ENCODE measurements around the gene KRT28. TPM values are rescaled to one million over a fixed set of nuclear protein-coding genes. Genes with fewer than 3 reads are reported as not detected.

The KRT28 gene
- total RNA-seq, 1 donor from 2014 or later: not detected

GRCh38 chr17:40809721-40810421, 10.1 kb upstream of the KRT28 start:
- H3K4me3 Mint-ChIP-seq (ENCODE audit: unreplicated experiment): no peak overlapping the region
- no peaks in the 10 kb centered on the region for H3K9me3 Mint-ChIP-seq (ENCODE audit: unreplicated experiment)
- no peak for DNase-seq (ENCODE audit: low spot score)
- H3K27me3 Mint-ChIP-seq (ENCODE audit: unreplicated experiment): peaks cover 3% of the 10 kb centered on the region
- no peaks in the 10 kb centered on the region for H3K4me1 Mint-ChIP-seq (ENCODE audit: unreplicated experiment)
- H3K36me3 Mint-ChIP-seq (ENCODE audit: low read depth, unreplicated experiment): no peaks in the 10 kb centered on the region
- TF ChIP-seq, protein P1, sequence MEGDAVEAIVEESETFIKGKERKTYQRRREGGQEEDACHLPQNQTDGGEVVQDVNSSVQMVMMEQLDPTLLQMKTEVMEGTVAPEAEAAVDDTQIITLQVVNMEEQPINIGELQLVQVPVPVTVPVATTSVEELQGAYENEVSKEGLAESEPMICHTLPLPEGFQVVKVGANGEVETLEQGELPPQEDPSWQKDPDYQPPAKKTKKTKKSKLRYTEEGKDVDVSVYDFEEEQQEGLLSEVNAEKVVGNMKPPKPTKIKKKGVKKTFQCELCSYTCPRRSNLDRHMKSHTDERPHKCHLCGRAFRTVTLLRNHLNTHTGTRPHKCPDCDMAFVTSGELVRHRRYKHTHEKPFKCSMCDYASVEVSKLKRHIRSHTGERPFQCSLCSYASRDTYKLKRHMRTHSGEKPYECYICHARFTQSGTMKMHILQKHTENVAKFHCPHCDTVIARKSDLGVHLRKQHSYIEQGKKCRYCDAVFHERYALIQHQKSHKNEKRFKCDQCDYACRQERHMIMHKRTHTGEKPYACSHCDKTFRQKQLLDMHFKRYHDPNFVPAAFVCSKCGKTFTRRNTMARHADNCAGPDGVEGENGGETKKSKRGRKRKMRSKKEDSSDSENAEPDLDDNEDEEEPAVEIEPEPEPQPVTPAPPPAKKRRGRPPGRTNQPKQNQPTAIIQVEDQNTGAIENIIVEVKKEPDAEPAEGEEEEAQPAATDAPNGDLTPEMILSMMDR (IDR thresholded peaks at IDR 0.05; ENCODE audit: unreplicated experiment): no peak
- H3K27ac Mint-ChIP-seq (ENCODE audit: unreplicated experiment): no peak overlapping the region

- Mint-ChIP-seq H3K9me3 (ENCODE audit: unreplicated experiment) (no peaks in the 10 kb centered on the region), H3K27me3 (ENCODE audit: unreplicated experiment) (peaks cover 3% of the 10 kb centered on the region), H3K27ac (ENCODE audit: unreplicated experiment) (no peak overlapping the region), H3K4me1 (ENCODE audit: unreplicated experiment) (no peaks in the 10 kb centered on the region), H3K4me3 (ENCODE audit: unreplicated experiment) (no peak overlapping the region), H3K36me3 (ENCODE audit: low read depth, unreplicated experiment) (no peaks in the 10 kb centered on the region)
- DNase-seq (ENCODE audit: low spot score): no peak
- TF ChIP-seq, protein P1 (IDR thresholded peaks at IDR 0.05; ENCODE audit: unreplicated experiment): no peak
Observed at GRCh38 chr17:40806131-40806530, 6.4 kb upstream of the KRT28 start.

GRCh38 chr17:40803617-40804082, 3.9 kb upstream of the KRT28 start:
- TF ChIP-seq, protein P1 (IDR thresholded peaks at IDR 0.05; ENCODE audit: unreplicated experiment): peak; percentile 83
- no peak overlapping the region for H3K4me3 Mint-ChIP-seq (ENCODE audit: unreplicated experiment)
- H3K27me3 Mint-ChIP-seq (ENCODE audit: unreplicated experiment): peaks cover 3% of the 10 kb centered on the region
- DNase-seq (ENCODE audit: low spot score): peak; percentile 83
- no peaks in the 10 kb centered on the region for H3K9me3 Mint-ChIP-seq (ENCODE audit: unreplicated experiment)
- no peaks in the 10 kb centered on the region for H3K36me3 Mint-ChIP-seq (ENCODE audit: low read depth, unreplicated experiment)
- H3K4me1 Mint-ChIP-seq (ENCODE audit: unreplicated experiment): no peaks in the 10 kb centered on the region
- no peak overlapping the region for H3K27ac Mint-ChIP-seq (ENCODE audit: unreplicated experiment)

DNA sequence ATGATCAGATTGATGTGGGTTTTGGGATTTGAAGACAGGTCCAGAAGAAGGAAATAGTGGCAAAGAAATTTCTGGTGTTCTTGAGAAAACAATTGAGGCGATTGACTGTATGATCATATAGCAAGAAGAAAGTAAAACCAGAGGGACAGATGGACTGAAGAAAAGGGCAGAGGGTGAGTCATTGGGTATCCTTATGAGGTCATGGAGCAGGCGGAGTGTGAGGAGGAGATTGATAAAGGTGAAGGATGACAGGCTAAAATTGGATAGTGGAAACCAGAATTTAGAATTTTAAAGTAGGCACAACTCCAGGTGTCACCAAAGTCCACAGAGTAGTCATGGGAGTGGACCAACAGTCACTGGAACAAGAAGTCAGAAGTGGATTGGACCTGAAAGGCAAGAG, 1.4 kb upstream of the KRT28 start:
- Mint-ChIP-seq H3K4me3 (ENCODE audit: unreplicated experiment) (no peak overlapping the region), H3K36me3 (ENCODE audit: low read depth, unreplicated experiment) (no peaks in the 10 kb centered on the region), H3K4me1 (ENCODE audit: unreplicated experiment) (peaks cover 4% of the 10 kb centered on the region), H3K9me3 (ENCODE audit: unreplicated experiment) (no peaks in the 10 kb centered on the region), H3K27ac (ENCODE audit: unreplicated experiment) (no peak overlapping the region), H3K27me3 (ENCODE audit: unreplicated experiment) (peaks cover under 1% of the 10 kb centered on the region)
- DNase-seq (ENCODE audit: low spot score): no peak
- TF ChIP-seq, protein P1 (IDR thresholded peaks at IDR 0.05; ENCODE audit: unreplicated experiment): no peak

DNA sequence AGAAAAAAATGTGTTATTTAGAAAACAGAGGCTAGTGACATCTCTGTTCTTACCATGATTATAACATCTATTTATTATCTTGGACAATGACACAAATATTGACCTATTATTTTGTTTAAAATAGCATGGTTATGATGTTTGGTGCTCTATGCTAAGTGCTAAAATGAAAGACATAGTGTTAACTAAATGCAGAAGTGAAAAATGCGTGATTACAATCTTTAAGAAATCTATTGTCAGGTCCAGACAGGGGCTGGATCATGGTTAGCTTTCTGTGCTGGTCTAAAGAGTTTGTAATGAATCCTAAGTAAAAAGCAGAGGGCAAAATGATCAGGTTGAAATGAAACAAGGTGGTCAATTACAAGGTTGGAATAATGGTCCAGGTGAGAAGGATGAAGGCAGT, 622 bp upstream of the KRT28 start:
- H3K27me3 Mint-ChIP-seq (ENCODE audit: unreplicated experiment): no peaks in the 10 kb centered on the region
- H3K4me3 Mint-ChIP-seq (ENCODE audit: unreplicated experiment): no peak overlapping the region
- no peaks in the 10 kb centered on the region for H3K36me3 Mint-ChIP-seq (ENCODE audit: low read depth, unreplicated experiment)
- H3K4me1 Mint-ChIP-seq (ENCODE audit: unreplicated experiment): peaks cover 4% of the 10 kb centered on the region
- H3K27ac Mint-ChIP-seq (ENCODE audit: unreplicated experiment): no peak overlapping the region
- TF ChIP-seq, protein P1 (IDR thresholded peaks at IDR 0.05; ENCODE audit: unreplicated experiment): no peak
- DNase-seq (ENCODE audit: low spot score): no peak
- H3K9me3 Mint-ChIP-seq (ENCODE audit: unreplicated experiment): no peaks in the 10 kb centered on the region
